NT2/D1 (cell line): ENCODE data around the gene PEAK1.

Experiments used
- SUZ12 ChIP-seq: IDR thresholded peaks from 2 replicates; pipeline ENCODE4 v1.6.1; 2011; ENCODE audit not compliant: insufficient read length, insufficient read depth; ENCODE audit errors: extremely low read depth
- YY1 ChIP-seq: IDR thresholded peaks from 2 replicates; pipeline ENCODE4 v1.6.1; 2011; ENCODE audit not compliant: insufficient read length, insufficient read depth
- ZNF274 ChIP-seq: IDR thresholded peaks from 2 replicates; pipeline ENCODE4 v1.6.1; 2011; ENCODE audit warnings: mild to moderate bottlenecking, low read depth, low read length

- TF ChIP-seq YY1, result no peak
- TF ChIP-seq ZNF274, result no peak
- TF ChIP-seq SUZ12, result no peak
Observed at GRCh38 chr15:77333166-77333565, 86.7 kb downstream of the PEAK1 start.
